ENCODE measurements around the gene DGKZ.

- TF ChIP-seq CTCF (conservative IDR thresholded peaks at IDR 0.05; ENCODE audit: low read length): peak; percentile 81
- no peak for TF ChIP-seq EZH2phosphoT487 (IDR thresholded peaks at IDR 0.05; ENCODE audit: borderline replicate concordance)
Measured at GRCh38 chr11:46389450-46390330, 42.4 kb downstream of the DGKZ start.

Measured in Loucy (cell line).